Measurements from ENCODE around the gene CACNB1. TPM values are rescaled to one million over a fixed set of nuclear protein-coding genes. Genes with fewer than 3 reads are reported as not detected.

Gene CACNB1
- polyA plus RNA-seq, 1 donor from 2014 or later = 18.9 TPM

GRCh38 chr17:39183045-39183444 is 14.4 kb downstream of the CACNB1 start:
- peaks cover 6% of the 10 kb centered on the region for H3K36me3 ChIP-seq (ENCODE audit: insufficient read depth, low read length)
- H3K9ac ChIP-seq (ENCODE audit: low read length) = no peak overlapping the region
- no peaks in the 10 kb centered on the region for H3K27me3 ChIP-seq (ENCODE audit: insufficient read depth, low read depth, low read length)
- no peak overlapping the region for H2AFZ ChIP-seq (ENCODE audit: low read depth, low read length)
- no peak overlapping the region for H3K27ac ChIP-seq (ENCODE audit: low read length)
- no peak overlapping the region for H3K4me2 ChIP-seq (ENCODE audit: low read length)
- H3K9me3 ChIP-seq (ENCODE audit: low read length) = no peaks in the 10 kb centered on the region
- no peaks in the 10 kb centered on the region for H3K79me2 ChIP-seq (replicated peaks; ENCODE audit: insufficient read depth, low read length)
- no peaks in the 10 kb centered on the region for H4K20me1 ChIP-seq (ENCODE audit: insufficient read depth)
- no peaks in the 10 kb centered on the region for H3K9me2 ChIP-seq (ENCODE audit: insufficient read depth, low read length)
- no peak overlapping the region for H3K4me3 ChIP-seq (ENCODE audit: low read length)
- H3F3A ChIP-seq (ENCODE audit: insufficient read depth, low read length, poor library complexity, severe bottlenecking) = no peaks in the 10 kb centered on the region
- TF ChIP-seq POLR2AphosphoS5 (IDR thresholded peaks at IDR 0.05) (no peak), SMC3 (conservative IDR thresholded peaks at IDR 0.05; ENCODE audit: poor library complexity) (no peak), REST (IDR thresholded peaks at IDR 0.05; ENCODE audit: borderline replicate concordance) (no peak), EP300 (conservative IDR thresholded peaks at IDR 0.05; ENCODE audit: poor library complexity, severe bottlenecking) (no peak), RAD21 (conservative IDR thresholded peaks at IDR 0.05) (no peak), CTCF (IDR thresholded peaks at IDR 0.05; ENCODE audit: poor library complexity, severe bottlenecking) (no peak), EZH2 (IDR thresholded peaks at IDR 0.05; ENCODE audit: borderline replicate concordance, insufficient read depth, low read length, poor library complexity, severe bottlenecking) (no peak), MXI1 (conservative IDR thresholded peaks at IDR 0.05; ENCODE audit: poor library complexity, severe bottlenecking) (no peak)

- no peaks in the 10 kb centered on the region for H3K9me2 ChIP-seq (ENCODE audit: insufficient read depth, low read length)
- TF ChIP-seq TAF1 (IDR thresholded peaks at IDR 0.05; ENCODE audit: low read depth) (no peak), RAD21 (conservative IDR thresholded peaks at IDR 0.05) (no peak), MXI1 (conservative IDR thresholded peaks at IDR 0.05; ENCODE audit: poor library complexity, severe bottlenecking) (no peak), EZH2 (IDR thresholded peaks at IDR 0.05; ENCODE audit: borderline replicate concordance, insufficient read depth, low read length, poor library complexity, severe bottlenecking) (no peak), POLR2AphosphoS5 (IDR thresholded peaks at IDR 0.05) (no peak), REST (IDR thresholded peaks at IDR 0.05; ENCODE audit: borderline replicate concordance) (no peak), SMC3 (conservative IDR thresholded peaks at IDR 0.05; ENCODE audit: poor library complexity) (no peak), EP300 (conservative IDR thresholded peaks at IDR 0.05; ENCODE audit: poor library complexity, severe bottlenecking) (no peak), CTCF (IDR thresholded peaks at IDR 0.05; ENCODE audit: poor library complexity, severe bottlenecking) (no peak)
- no peaks in the 10 kb centered on the region for H3F3A ChIP-seq (ENCODE audit: insufficient read depth, low read length, poor library complexity, severe bottlenecking)
- H3K36me3 ChIP-seq (ENCODE audit: insufficient read depth, low read length) = no peaks in the 10 kb centered on the region
- no peaks in the 10 kb centered on the region for H4K20me1 ChIP-seq (ENCODE audit: insufficient read depth)
- no peak overlapping the region for H2AFZ ChIP-seq (ENCODE audit: low read depth, low read length)
- no peak overlapping the region for H3K27ac ChIP-seq (ENCODE audit: low read length)
- no peak overlapping the region for H3K4me2 ChIP-seq (ENCODE audit: low read length)
- H3K4me3 ChIP-seq (ENCODE audit: low read length) = no peak overlapping the region
- no peak overlapping the region for H3K9ac ChIP-seq (ENCODE audit: low read length)
- H3K9me3 ChIP-seq (ENCODE audit: low read length) = no peaks in the 10 kb centered on the region
- no peaks in the 10 kb centered on the region for H3K79me2 ChIP-seq (replicated peaks; ENCODE audit: insufficient read depth, low read length)
- no peaks in the 10 kb centered on the region for H3K27me3 ChIP-seq (ENCODE audit: insufficient read depth, low read depth, low read length)
These were observed 16.2 kb downstream of the CACNB1 start for GRCh38 chr17:39181303-39181702.
